GM19193 (cell line): ENCODE measurements around the gene SYNC.

ENCODE experiments used
- POLR2A ChIP-seq: IDR thresholded peaks from 4 replicates; pipeline ENCODE4 v1.6.1; 2011; ENCODE audit not compliant: insufficient read depth, insufficient read length; ENCODE audit errors: extremely low read depth

SYNC gene

GRCh38 chr1:32702599-32703478, at the start of gene SYNC:
Gene SYNC (minus strand): TSS chr1:32702770. CDS start chr1:32702660, 110 bp downstream.
- TF ChIP-seq POLR2A: no peak

- TF ChIP-seq POLR2A: no peak
These were observed 47.2 kb upstream of the SYNC start for GRCh38 chr1:32749771-32750170.

GRCh38 chr1:32749332-32749731, 46.8 kb upstream of the SYNC start:
- no peak for TF ChIP-seq POLR2A

- no peak for TF ChIP-seq POLR2A
These were observed 46.4 kb upstream of the SYNC start for GRCh38 chr1:32748926-32749325.

- no peak for TF ChIP-seq POLR2A
These were observed 45.8 kb upstream of the SYNC start for GRCh38 chr1:32748348-32748747.

GRCh38 chr1:32746130-32746529, 43.6 kb upstream of the SYNC start:
- no peak for TF ChIP-seq POLR2A

- TF ChIP-seq POLR2A: no peak
These were observed 41.5 kb upstream of the SYNC start for GRCh38 chr1:32744071-32744425.

GRCh38 chr1:32743380-32744070, 41.0 kb upstream of the SYNC start:
- no peak for TF ChIP-seq POLR2A

GRCh38 chr1:32742956-32743355, 40.4 kb upstream of the SYNC start:
- TF ChIP-seq POLR2A: no peak

GRCh38 chr1:32742199-32742947, 39.8 kb upstream of the SYNC start:
- TF ChIP-seq POLR2A: no peak

GRCh38 chr1:32741413-32742198, 39.0 kb upstream of the SYNC start:
- TF ChIP-seq POLR2A: no peak

- no peak for TF ChIP-seq POLR2A
These were observed 38.5 kb upstream of the SYNC start for GRCh38 chr1:32741059-32741412.

- TF ChIP-seq POLR2A: no peak
These were observed 34.5 kb upstream of the SYNC start for GRCh38 chr1:32736812-32737791.
